Rectal smooth muscle tissue (tissue), 1 donor: ENCODE measurements around the gene ETS2.
"Not testable (repeated sequence)": the region's sequence is repeated elsewhere in the genome, so short reads cannot be mapped to it uniquely, and the experiment has no call there.

Experiments
- H3K27ac ChIP-seq: one replicate; pipeline ENCODE4 v1.7.0; 2013; ENCODE audit warnings: low read depth, low read length, inconsistent platforms
- H3K27me3 ChIP-seq: one replicate; pipeline ENCODE4 v1.7.0; 2013; ENCODE audit warnings: low read length; ENCODE audit not compliant: control insufficient read depth, insufficient read depth
- H3K36me3 ChIP-seq: one replicate; pipeline ENCODE4 v1.7.0; 2013; ENCODE audit warnings: low read length; ENCODE audit not compliant: control insufficient read depth, insufficient read depth
- H3K4me1 ChIP-seq: one replicate; pipeline ENCODE4 v1.7.0; 2013; ENCODE audit warnings: low read length; ENCODE audit not compliant: control insufficient read depth, insufficient read depth
- H3K4me3 ChIP-seq: one replicate; pipeline ENCODE4 v1.7.0; 2013; ENCODE audit warnings: low read length
- H3K9ac ChIP-seq: one replicate; pipeline ENCODE4 v1.7.0; 2013; ENCODE audit warnings: low read length

ETS2 gene

DNA sequence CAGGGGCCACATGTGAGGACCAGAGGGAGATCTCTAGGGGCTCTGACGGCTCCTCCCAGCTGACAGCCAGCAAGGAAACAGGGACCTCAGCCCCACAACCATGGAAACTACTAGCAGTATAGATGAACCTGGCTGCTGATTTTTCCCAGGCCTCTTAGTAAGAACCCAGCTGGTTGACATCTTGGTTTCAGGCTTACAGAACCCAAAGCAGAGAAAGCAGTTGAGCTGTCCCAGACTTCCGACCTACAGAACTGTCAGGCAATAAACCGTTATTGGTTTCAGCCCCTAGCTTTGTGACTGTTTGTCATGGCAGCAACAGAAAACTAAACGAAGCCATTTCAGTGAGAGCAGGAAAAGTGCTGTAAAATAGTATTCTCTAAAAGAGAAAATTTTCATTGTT, 36.4 kb downstream of the ETS2 start:
- H3K9ac ChIP-seq: no peak overlapping the region
- H3K4me1 ChIP-seq: no peaks in the 10 kb centered on the region
- no peaks in the 10 kb centered on the region for H3K36me3 ChIP-seq
- H3K27ac ChIP-seq: no peak overlapping the region
- H3K4me3 ChIP-seq: no peak overlapping the region
- no peaks in the 10 kb centered on the region for H3K27me3 ChIP-seq

DNA sequence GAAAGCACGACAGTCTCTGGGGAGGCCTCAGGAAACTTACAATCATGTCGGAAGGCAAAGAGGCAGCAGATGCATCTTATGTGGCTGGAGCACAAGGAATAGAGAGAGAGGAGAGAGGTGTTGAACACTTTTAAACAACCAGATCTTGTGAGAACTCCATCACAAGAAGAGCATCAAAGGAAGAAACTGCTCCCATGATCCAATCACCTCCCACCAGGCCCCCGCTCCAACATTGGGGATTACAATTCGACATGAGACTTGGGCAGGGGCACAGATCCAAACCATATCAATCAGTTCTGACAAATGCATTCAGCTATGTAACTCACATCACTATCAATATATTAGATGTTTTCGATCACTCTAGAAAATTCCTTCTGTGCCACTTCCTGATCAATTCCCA, 37.6 kb downstream of the ETS2 start:
- H3K9ac ChIP-seq: no peak overlapping the region
- H3K36me3 ChIP-seq: no peaks in the 10 kb centered on the region
- no peaks in the 10 kb centered on the region for H3K27me3 ChIP-seq
- H3K4me1 ChIP-seq: peaks cover 10% of the 10 kb centered on the region
- no peak overlapping the region for H3K27ac ChIP-seq
- no peak overlapping the region for H3K4me3 ChIP-seq

DNA sequence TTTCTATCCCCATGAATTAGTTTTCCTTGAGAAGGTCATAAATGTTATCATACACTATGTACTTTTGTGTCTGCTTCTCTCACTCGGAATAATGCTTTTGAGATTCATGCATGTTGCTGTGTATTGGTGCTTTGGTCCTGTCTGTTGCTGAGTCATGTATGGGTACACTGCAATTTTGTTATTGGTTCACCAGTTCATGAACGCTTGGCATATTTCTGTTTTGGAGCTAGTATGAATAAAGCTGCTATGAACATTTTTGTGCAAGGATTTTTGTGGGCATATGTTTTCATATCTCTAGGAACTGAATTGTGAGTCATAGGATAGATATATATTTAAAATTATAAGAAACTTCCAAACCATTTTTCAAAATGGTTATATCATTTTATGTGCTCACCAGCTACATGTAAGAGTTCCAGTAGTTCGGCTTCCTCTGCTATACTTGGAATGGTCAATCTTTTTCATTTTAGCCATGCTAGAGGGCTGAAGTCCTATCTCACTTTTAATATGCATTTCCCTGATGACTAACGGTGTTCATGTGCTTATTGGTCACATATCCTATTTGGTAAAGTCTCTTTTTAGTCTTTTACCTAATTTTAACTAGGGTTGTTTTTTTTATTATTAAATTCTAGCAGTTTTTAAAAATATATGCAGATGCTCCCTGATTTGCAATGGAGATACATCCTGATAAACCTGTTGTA, 38.2 kb downstream of the ETS2 start:
- Histone ChIP-seq H3K9ac (no peak overlapping the region), H3K4me3 (no peak overlapping the region), H3K27ac (no peak overlapping the region), H3K4me1 (peaks cover 11% of the 10 kb centered on the region), H3K27me3 (no peaks in the 10 kb centered on the region), H3K36me3 (no peaks in the 10 kb centered on the region)

DNA sequence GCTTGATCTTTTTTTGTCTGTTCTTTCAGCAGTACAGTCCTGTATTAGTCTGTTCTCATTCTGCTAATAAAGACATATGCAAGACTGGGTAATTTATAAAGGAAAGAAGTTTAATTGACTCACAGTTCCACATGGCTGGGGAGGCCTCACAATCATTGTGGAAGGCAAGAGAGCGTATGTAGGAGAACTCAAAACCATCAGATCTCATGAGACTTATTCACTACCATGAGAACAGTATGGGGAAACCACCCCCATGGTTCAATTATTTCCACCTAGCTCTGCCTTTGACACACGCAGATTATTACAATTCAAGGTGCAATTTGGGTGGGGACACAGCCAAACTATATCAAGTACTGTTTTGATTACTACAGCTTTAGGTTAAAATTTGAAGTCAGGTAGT, 39.6 kb downstream of the ETS2 start:
- H3K9ac ChIP-seq, H3K27me3 ChIP-seq, H3K36me3 ChIP-seq: not testable (repeated sequence)

DNA sequence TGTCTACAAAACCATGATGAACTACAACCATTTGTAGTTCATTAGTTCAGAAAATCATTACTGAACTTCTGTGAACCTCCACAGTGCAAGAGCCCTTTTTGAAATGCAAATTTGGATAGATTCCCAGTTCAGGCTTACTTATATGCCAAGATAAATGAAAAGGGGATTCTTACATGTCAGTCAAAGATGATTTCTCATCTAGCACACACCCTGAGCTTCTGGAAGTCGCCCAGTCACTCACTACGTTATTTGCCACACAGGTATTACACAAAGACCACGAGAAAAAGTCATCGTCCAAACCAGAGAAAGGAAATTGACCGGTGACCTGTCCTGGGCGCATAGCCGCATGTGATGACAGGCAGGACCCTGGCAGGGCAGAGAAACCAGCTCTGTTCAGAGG, 41.8 kb downstream of the ETS2 start:
- Histone ChIP-seq H3K4me3 (no peak overlapping the region), H3K27me3 (no peaks in the 10 kb centered on the region), H3K36me3 (no peaks in the 10 kb centered on the region), H3K9ac (no peak overlapping the region), H3K4me1 (peaks cover 11% of the 10 kb centered on the region), H3K27ac (peak overlapping the region; percentile 45)

More for the DNA sequence above, 39.6 kb downstream of the ETS2 start:
- peaks cover 11% of the 10 kb centered on the region for H3K4me1 ChIP-seq
- not testable (repeated sequence) for H3K27ac ChIP-seq, H3K4me3 ChIP-seq

DNA sequence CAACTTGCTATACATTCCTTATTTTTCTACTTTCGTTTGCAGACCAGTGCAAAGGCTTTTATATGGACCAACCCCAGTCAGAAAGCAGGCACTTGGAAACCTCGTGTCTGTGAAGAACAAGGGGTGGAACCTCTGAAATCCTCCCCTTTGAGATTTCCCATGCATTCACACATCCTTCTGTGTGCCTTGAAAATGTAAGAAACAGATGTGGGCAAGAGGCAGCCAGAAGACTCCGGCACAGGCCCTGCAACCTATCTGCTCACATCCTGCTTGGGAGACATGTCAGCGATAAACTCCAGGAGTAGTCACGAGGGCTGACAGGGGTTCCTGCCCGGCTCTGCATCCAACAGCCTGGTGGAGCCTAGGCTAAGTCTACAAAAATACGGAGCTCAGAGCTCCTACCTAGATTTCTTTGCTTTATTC, 42.5 kb downstream of the ETS2 start:
- Histone ChIP-seq H3K36me3 (no peaks in the 10 kb centered on the region), H3K27ac (peak overlapping the region; percentile 45), H3K4me3 (no peak overlapping the region), H3K9ac (no peak overlapping the region), H3K27me3 (no peaks in the 10 kb centered on the region), H3K4me1 (peaks cover 11% of the 10 kb centered on the region)

DNA sequence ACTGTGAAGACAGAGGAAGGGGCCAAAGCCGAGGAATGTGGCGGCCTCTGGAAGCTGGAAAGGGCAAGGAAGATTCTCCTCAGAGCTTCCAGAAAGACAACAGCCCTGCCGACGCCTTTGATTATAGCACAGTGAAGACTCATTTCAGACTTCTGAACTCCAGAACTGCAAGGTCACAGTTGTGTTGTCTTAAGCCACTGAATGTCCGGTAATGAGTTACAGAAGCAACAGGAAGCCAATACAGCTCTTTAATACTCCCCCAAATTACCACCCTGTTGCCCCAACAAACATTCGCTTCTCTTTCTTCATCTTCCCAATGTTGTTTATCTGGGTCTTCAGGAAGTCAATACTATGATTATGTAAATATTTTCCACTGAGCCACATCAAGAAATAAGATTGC, 44.0 kb downstream of the ETS2 start:
- Histone ChIP-seq H3K27me3 (no peaks in the 10 kb centered on the region), H3K9ac (no peak overlapping the region)

DNA sequence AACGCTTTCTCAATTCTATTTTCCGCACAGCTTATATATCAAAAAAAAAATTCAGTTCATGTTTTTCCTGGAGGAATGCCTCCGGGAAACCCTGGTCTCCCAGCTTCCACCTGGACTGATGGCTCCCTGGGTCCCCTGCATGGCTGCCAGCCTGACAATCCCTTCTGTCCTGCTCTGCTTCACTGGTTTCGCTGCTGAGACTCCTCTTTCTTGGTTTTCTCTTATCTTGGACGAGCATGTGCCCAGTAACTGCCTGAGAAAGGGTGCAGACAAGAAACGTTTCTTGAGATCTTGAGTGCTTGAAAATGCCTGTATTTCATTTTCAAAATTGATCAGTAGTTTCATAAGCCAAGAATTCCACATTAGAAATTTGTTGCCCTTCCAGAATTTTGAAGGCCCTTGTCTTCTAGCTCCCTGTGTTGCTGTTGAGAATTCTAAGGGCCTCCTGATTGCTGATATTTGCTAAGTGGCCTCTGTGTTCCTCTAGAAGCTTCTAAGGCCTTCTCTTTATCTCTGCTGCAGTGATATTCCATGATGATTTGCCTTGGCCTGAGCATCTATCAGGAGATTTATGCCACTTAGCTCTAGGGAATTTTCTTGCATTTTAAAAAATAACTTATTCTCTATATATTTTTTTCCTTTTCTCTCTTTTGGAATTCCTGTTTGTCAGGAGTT, 44.7 kb downstream of the ETS2 start:
- Histone ChIP-seq H3K9ac (no peak overlapping the region), H3K4me3 (no peak overlapping the region), H3K36me3 (no peaks in the 10 kb centered on the region), H3K27ac (no peak overlapping the region), H3K4me1 (peaks cover 11% of the 10 kb centered on the region), H3K27me3 (no peaks in the 10 kb centered on the region)

More for the DNA sequence above, 44.0 kb downstream of the ETS2 start:
- Histone ChIP-seq H3K4me3 (no peak overlapping the region), H3K36me3 (no peaks in the 10 kb centered on the region), H3K27ac (no peak overlapping the region), H3K4me1 (peaks cover 11% of the 10 kb centered on the region)

DNA sequence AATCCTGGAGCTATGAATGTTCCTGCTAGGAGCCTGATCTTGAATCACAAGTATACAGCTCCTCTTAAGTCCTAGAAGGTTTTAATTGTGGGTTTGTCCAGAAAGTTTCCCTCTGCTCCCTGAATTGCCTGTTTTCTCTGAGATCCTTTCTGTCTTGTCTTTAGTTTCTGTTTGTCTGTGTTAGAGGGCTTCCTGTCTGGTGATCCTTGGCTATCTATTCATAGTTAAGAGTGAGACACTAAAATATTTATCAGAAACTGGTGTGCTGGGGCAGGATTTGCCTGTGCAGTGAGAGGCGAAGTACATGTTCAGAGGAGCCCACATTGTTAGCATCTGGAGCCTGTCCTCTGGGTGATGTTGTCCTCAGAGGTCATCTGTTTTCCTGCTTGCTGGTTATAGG, 45.4 kb downstream of the ETS2 start:
- Histone ChIP-seq H3K4me1 (peaks cover 11% of the 10 kb centered on the region), H3K27me3 (no peaks in the 10 kb centered on the region), H3K4me3 (no peak overlapping the region), H3K36me3 (no peaks in the 10 kb centered on the region), H3K9ac (no peak overlapping the region), H3K27ac (no peak overlapping the region)

DNA sequence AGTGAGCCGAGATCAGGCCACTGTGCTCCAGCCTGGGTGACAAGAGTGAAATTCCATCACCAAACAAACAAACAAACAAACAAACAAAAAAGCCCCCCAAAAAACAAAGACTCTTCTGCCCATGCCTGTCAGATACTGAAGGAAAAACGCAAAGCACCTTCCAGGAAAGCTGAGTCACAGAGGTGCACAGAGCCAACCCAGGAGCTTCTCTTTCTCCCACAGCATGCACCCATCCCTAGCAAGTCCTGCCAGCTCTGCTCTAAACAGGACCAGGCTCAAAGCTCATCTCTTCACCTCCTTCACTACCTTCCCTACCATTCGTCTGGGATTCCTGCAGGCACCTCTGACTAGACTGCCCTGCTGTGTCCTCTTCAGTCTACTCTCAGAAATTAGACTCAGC, 46.5 kb downstream of the ETS2 start:
- Histone ChIP-seq H3K4me1 (peaks cover 11% of the 10 kb centered on the region), H3K36me3 (no peaks in the 10 kb centered on the region), H3K27me3 (no peaks in the 10 kb centered on the region), H3K27ac (no peak overlapping the region), H3K4me3 (no peak overlapping the region), H3K9ac (no peak overlapping the region)

DNA sequence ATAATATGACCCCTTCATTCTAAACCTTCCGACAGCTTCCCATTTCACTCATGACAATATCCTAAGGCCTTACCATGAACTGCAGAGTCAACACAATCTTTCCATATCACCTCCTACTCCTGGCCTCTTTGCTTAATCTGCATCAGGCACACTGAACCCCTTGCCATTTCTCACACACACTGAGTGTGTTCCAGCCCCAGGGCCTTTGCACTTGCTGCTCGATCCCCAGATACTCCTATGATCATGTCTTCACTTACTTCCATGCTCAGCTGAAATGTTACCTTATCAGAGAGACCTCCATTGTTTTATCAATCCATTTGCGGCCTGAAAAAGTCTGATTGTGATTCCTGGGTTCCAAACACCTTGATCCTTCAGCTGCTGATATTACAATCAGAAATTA, 47.0 kb downstream of the ETS2 start:
- H3K4me1 ChIP-seq: peaks cover 7% of the 10 kb centered on the region
- H3K27me3 ChIP-seq: no peaks in the 10 kb centered on the region
- H3K4me3 ChIP-seq: no peak overlapping the region
- H3K36me3 ChIP-seq: no peaks in the 10 kb centered on the region
- no peak overlapping the region for H3K9ac ChIP-seq
- no peak overlapping the region for H3K27ac ChIP-seq

DNA sequence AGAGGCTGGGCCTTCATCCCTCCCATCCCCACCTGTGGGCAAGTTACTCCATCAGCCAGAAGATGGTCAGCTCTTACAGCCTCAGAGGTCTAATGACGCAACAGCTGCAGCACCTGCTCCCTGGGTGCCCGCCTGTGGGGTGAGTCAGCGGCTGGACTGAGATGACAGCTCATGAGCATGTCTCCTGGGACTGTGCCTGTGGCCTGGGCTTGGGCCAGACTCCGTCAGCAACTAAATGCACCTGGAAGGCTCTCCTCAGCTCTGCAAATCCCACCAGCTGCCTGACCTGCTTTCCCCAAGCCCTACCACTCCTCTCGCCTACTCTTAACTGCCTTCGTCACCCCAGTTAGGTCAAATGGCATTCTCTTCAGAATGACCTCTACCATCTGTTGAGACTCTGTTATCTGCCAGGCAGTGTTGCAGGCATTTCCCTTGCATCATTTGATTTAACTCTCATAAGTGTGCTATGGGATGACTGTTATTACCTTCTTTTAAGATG, 47.7 kb downstream of the ETS2 start:
- Histone ChIP-seq H3K27ac (no peak overlapping the region), H3K4me3 (no peak overlapping the region), H3K9ac (no peak overlapping the region), H3K27me3 (no peaks in the 10 kb centered on the region), H3K36me3 (no peaks in the 10 kb centered on the region), H3K4me1 (no peaks in the 10 kb centered on the region)
